Stimulated activated naive CD4-positive, alpha-beta T cell (primary cell): ENCODE data around the gene TSPAN13.
A peak's percentile ranks its signal among the peaks of the same experiment; 100 is the strongest.
"Not testable (repeated sequence)": the region's sequence is repeated elsewhere in the genome, so short reads cannot be mapped to it uniquely, and the experiment has no call there.

Source experiments
- DNase-seq, 6 experiments: peaks; one replicate each; lab custom pipeline; 2025; lab: John Stamatoyannopoulos, UW

TSPAN13 gene

DNA sequence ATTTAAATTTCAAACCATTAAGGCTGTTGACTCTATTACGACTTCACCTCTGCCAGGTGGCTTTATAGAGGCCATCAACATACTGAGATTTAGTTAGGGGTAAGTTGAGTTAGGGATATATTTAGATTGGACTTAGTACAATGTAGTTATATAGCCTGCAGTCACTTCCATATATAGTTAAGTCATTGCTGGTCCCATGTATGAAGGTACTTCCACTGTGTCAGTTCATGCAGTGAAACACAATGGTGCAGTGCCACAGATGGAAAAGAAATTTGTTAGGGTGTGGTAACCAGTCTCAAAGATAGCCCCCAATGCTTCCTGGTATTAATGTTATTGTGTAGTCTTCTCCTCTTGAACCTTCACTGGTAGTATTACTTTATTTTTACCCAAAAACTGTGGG is 12.6 kb upstream of the TSPAN13 start:
- no peak for DNase-seq

DNA sequence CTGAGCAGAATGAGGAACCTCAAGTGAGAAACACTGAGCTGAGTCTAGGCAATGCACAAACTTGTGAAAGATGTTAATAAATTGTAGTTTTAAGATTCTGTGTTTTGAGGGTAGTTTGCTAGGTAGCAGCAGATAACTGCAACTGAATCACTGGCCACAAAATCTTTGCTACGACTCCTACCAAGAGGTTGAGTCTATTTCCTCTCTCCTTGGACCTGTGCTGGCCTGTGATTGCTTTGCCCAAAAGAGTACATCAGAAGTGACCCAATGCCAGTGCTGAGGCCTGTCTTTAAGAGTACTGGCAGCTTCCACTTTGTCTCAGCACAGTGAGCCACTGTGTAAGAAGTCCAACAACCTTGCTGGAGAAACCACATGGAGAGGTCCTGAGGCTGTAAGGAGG is 11.9 kb upstream of the TSPAN13 start:
- DNase-seq, result no peak

DNA sequence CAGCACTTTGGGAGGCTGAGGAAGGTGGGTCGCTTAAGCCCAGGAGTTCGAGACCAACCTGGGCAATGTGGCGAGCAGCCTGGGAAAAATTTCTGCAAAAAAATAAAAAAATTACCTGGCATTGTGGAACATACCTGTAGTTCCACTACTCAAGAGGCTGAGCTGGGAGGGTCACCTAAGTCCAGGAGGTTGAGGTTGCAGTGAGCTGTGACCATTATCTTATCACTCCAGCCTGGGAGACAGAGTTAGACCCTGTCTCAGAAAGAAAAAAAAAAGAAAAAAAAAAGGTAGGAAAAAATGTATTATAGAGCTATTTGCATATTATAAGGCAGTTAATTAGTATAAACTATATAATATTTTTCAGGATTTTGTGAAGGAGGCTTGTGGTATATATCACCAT is 11.0 kb upstream of the TSPAN13 start:
- DNase-seq, result no peak

DNA sequence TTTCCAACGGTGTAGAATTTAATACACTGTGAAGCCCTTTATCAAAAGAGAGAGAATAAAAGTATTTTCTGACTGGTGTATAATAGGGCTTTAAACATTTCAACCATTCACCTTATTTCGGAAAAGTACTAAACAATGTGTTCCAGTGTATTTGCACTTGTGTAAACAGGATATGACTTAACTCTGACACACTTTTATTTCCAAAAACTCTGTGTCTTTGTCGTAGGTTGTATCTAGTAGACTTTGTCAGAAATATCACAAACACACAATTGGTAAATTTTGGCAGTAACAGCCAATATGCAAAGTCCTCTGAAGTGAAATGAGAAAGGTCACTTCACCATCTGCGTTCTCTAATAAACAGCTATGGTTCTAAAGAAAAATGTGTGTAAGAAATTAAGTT is 10.3 kb upstream of the TSPAN13 start:
- DNase-seq, result no peak

DNA sequence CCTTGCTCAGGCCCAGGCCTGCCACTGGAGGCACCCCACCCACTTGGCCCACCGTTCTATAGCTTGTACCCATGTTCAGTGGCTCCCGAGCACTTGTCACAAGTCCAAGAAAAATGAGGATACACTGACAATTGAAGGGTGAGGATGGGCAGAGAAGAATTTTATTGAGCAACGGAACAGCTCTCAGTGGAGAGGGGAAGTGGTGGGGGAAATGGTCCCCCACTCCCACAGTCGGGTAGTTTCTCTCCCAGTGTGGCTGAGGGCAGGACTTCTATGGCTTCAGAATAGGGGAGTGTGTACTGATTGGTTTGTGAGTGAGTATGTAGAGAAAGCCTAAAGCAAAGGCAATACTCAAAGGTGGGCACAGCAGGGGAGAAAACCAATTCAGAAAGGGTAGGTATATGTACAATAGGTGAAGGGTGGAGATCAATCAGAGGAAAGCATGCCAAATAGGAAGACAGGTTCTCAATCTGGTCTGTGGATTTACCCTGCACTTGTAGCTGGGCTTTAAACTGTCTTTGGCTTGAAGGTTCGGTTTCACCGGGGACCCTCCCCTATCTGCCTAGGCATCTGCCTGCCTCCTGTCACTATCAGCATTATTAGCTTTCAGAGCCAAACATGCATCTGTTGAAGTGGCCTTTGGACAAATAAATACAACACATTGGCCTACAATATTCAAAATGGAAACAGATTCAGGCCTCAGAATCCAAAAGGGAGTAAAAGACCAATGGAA is 8.9 kb upstream of the TSPAN13 start:
- DNase-seq, result no peak

DNA sequence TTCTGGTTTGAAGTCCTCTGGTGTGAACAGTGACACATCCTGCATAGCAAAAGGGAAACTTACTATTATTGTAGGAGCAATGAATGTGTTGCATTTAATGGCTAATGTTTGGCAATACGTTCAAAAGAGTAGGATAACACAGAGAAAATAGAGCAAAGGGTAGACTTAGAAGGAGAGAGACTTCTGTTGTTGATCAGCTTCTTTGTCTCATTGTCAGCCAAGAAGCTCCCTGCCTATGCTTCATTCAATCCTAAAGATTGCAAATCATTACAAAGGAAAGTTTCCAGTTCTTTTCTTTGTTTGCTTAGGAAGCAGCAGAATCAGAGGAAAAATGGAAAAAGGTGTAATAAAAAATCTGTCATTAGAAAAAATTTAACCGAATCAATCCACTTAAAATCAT is 7.9 kb upstream of the TSPAN13 start:
- no peak for DNase-seq

DNA sequence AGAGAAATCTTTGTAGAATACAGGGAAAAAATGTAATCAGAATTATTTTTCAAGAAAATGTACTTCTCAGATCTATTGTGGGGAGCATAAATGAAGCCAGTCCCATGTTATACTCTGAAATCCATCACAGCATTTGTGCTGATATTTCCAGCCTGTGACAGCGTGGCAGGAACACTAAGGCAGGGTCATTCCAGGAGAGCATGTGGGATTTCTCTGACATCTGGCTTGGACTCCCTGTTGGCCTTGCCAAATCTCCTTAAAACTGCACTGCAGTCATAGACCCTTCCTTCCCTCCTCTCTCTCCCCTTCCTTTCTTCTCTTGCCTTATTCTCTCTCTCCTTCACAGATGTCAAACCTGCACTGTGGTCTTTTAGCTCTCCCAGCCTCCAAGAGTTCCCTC is 6.5 kb upstream of the TSPAN13 start:
- DNase-seq, result no peak

DNA sequence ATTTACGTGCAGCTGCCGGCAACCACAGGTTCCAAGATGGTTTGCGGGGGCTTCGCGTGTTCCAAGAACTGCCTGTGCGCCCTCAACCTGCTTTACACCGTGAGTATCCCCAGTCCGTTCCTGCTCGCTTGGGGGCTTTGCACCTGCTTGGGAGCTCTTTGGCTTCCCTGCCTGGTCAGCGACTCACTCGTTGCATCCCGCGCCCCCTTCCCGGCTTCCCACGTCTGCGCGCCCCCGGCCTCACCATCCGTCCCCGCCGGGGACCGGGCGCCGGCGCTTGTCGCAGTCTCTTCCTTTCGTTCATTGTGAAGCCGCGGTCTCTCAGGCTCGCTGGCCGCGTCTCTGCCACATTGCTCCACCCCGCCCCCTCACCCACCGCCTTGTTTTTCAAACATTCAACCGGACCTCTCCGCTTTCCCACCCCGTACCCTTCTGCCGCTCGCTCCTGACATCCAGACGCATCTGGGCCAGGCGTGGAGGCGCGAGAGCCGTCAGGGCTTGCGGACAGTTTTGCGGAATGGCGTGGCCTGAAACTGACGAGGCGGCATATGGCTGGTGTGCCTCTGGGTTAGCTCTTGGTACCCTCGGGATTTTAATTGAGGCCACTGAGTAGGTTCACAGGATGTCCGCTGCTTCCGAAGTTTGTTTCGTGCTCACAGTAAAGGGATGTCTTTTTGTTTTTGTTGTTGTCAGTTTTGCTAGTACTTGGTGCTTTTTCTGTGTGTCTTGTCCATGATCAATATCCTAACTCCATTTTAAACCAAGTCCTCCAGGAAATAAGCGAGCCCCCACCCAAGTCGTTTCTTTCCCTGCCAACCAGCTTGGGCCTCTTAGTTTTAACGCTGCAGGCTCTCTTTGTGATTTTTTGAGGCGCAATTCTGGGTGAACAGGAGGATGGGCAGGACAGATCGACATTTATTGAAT is 639 bp downstream of the TSPAN13 start:
- peak in 1 of 6 experiments; percentile 4 for DNase-seq

DNA sequence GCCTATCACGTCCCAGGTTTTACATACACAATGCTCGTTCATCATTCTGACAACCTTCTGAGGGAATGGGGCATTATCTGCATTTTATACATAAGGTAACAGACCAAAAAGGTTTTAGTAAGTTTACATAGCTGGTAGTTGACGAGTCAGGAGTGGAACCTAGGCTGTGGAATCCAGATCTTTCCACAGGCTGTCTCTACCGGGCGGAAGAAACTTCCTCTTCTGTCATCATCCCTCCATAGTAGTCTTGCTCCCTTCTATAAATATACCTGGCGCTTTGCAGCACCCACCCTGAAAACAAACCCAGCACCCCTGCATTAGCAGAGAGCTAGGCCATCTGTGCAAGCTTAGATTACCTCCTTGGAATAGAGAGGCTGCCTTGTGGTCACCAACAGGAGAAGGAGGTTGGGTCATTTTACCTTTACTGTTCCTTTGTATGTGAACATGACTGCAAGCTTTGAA is 1.3 kb downstream of the TSPAN13 start:
- no peak for DNase-seq

DNA sequence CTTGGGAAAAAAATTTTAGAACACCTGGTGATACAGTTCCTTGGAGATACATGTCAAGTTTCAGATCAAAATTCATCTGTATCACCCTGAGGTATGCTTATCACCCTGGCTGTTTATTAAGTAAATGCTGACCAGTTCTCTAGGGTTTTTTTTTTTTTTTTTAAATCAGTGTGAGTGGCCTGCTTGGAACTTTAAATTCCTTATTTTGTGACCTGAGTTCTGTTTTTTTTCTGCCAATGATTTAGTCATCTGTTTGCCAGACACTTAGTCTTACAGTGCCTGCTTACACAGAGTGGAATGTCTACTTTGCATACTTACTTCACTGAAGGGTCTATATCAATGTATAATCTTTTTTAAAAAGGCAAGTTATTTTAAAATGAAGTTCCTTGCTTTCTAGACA is 1.8 kb downstream of the TSPAN13 start:
- DNase-seq, result no peak

DNA sequence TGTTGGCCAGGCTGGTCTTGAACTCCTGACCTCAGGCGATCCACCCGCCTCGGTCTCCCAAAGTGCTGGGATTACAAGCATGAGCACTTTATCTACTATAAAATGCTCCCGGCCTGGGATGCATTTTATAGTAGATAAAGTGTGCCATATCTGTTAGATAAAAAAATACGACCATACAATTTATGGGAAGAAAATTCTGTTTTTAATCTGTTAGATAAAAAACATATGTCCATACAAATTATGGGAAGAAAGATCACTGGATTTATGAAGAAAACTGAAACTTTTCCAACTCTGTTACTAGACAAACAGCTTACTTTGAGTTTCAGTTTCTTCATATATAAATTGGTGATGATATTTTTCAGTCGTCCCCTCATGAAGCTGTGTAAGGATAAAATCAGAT is 4.5 kb downstream of the TSPAN13 start:
- no peak for DNase-seq

DNA sequence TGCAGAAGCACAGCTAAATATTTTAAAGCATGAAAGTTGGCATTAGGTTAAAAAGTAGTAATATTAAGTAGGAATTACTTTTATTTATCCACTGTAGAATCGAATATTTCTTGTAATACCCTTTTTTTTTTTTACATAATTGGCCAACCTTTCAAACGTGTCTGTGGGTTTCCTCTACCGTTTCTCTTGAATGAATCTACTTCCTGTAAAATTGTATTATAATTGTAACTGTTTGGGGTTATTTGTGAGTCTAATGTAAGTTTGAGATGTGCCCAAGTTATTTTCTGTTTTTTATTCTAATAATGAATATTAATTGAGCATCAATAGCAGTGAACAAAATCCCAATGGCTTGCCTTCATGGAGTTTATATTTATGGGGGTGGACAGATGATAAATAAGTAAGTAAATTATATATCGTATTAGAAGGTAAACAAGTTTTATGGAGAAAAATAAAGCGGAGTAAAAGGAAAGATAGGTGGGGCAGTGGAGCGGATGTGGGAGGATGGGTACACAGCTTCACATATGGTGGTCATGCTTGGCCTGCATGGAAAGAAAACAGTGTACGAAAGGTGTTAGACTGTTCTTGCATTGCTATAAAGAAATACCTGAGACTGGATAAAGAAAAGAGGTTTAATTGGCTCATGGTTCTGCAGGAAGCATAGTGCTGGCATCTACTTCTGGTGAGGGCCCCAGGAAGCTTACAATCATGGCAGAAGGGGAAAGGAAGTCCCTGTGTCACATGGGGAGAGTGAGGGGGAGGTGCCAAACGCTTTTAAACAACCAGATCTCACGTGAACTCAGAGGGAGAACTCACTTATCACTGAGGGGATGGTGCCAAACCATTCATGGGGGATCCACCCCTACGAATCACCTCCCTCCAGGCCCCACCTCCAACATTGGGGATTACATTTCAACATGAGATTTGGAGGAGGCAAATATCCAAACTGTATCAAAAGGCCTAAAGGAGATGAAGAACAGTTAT is 5.4 kb downstream of the TSPAN13 start:
- no peak for DNase-seq

DNA sequence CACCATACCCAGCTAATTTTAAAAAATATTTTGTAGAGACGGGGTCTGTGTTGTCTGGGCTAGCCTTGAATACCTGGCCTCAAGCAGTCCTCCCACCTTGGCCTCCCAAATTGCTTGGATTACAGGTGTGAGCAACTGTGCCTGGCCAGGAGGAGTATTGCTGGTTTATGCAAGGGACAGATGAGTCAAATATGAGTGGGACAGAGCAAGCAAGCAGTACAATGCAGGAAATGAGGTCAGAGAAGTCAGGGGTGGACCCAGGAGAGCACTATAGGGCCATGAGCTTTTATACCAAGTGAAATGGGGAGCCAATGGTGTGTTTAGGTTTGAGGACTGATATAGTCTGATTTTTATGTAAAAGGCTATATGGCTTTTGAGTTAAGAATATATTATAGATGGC is 6.3 kb downstream of the TSPAN13 start:
- DNase-seq, result no peak

DNA sequence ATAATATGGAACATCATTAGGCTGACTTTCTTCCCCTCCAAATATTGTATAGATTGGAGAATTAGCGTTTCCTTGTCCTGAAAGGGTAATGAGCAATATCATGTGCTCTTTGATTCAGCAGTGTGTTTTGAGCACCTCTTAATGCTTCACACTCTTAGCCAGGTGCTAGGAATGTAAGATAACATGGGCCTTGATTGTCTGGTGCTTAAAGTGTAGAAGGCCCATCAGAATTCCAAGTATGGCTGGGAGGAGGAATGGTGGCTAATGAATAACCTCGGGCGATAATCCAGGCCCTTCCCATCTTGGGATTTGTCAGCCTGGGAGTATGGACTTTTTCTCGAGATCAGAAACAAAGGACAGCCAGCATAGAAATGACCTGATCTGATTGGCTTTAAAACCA is 8.6 kb downstream of the TSPAN13 start:
- DNase-seq, result no peak

DNA sequence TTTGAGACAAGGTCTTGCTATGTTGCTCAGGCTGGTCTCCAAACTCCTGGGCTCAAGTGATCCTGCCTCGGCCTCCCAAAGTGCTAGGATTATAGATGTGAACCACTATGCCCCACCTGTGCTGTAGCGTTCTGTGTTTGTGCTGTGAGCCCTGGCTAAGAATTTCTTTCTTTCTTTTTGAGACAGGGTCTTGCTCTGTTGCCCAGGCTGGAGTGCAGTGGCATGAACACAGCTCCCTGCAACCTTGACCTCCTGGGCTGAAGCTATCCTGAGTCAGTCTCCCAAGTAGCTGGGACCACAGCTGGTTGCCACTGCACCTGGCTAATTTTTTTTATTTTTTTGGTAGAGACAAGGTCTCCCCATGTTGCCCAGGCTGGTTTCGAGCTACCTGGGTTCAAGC is 11.4 kb downstream of the TSPAN13 start:
- no peak for DNase-seq

DNA sequence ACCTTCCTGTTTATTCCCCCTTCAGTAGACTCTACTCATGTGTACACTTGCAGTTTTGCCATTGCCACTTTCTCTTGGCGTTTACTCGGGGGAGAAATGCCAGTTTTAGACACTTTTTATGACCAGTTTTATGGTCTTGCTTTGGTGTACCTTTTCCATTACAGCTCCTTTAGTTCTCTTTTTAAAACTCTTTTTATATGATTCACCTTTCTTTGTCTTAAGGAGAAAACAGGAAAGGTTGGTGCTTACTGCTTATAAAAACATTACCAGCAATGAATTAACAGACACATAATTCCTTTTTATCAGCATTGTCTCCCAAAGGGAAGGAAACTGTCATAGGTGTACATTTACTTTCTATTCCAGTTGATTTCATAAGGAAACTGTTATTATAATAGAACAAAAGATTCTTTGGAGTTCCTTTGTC is 11.9 kb downstream of the TSPAN13 start:
- DNase-seq, result no peak

DNA sequence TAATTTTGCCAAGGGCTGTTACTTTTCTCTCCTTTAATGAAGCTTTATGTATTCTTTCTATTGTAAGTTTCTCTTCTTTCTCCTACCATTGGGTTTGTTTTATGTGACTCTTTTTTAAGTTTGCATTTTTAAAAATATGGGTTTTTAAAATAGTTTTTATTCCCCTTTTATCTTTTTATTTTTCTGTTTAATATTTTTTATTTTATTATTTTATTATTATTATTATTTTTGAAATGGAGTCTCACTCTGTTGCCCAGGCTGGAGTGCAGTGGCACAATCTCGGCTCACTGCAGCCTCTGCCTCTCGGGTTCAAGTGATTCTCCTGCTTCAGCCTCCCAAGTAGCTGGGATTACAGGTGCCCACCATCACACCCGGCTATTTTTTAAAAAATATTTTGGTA is 16.4 kb downstream of the TSPAN13 start:
- not testable (repeated sequence) for DNase-seq

DNA sequence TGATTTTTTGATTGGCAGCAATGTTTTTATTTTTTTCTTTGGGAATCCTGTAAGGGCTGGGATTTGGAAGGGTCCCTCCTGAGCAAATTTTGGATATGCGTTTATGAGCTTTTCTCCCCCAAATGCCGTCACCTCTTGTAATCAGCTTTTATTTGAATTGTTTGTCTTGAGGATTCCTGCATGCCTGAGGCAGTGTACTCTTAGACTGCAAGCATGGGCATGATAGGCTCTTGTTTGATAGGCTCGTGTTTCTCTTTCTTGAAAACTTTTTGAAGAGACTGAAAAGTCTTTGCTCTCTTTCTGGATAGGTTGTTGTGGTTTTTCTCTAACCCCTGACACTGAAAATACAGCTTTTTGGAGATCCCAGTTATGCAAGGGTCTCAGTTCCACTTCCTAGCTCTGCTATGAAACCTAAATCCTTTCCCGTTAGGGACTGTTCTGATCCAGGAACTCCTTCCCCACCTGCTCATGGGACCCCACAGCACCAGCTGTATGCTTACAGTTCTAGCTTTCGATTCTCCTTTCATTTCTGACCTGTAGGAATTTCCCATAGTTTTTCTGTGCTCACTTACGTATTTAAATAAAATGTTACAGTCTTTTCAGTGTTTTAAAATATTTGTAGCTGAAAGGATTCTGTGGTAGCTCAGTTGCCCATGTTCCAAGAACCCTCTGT is 17.2 kb downstream of the TSPAN13 start:
- DNase-seq, result no peak

DNA sequence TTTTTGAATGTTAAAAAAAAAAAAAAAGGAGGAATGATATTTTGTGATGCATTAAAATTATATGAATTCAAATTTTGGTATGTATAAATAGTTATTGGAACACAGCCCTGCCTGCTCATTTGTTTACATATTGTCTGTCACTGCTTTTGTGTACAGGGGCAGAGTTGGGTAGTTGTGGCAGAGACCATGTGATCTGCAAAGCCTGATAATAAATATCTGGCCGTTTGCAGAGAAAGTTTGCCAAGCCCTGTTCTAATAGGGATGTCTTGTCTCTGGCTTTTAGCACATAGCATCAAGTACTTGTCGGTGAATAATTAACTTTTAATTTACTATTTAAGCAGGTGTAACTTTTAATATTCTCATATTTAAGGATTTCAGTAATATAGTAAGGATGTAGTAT is 19.8 kb downstream of the TSPAN13 start:
- DNase-seq, result no peak

DNA sequence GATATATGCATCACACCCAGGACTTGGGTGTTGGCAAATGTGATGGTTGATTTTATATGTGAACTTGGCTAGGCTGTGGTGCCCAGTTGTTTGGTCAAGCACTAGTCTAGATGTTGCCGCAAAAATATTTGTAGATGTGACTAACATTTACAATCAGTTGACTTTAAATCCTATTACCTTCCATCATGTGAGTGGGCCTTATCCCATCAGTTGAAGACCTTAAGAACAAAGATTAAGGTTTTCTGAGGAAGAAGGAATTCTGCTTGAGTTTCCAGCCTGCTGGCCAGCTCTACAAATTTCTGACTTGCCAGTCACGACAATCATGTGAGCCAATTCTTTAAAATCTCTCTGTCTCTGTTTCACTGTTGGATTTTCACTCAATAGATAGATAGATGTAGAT is 20.3 kb downstream of the TSPAN13 start:
- DNase-seq, result no peak

DNA sequence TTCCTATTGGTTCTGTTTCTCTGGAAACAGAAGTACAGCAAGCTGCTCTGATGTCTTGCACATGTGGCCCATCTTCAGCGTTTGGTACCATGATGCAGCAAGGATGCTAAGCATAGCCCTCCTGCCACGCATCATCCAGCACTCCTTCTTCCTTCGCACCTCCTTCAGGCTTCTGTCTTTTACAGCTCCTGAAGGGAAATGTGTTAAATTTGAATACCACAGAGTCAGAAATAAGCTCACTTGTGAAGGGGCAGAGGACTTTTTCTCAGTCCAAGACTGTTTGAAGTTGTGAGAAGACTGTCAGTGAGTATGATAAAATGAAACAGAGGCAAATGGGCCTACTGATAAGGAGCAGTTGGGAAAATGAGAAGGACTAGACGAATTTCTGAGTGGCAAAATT is 20.7 kb downstream of the TSPAN13 start:
- DNase-seq, result no peak

DNA sequence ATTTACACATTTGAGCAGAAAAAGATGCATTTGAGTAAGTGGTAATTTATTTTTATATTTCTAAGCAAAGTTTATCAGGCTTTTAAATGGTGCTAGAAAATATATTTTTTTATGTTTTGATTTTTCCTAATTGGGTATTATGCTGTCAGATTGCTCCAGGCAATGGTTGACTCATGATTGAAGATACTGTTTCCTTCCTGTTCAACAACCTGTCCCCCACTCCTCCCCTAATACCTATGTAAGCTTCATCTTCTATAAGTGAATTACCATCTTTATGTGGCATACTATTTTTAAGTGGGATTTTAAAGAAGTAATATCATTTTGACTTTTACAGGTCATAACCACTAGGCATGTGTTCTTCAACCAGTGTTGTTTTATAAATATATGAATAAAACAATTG is 21.4 kb downstream of the TSPAN13 start:
- DNase-seq, result no peak
